Colon (tissue), 2 donors: ENCODE measurements around the gene PDE4D.
A peak's percentile ranks its signal among the peaks of the same experiment; 100 is the strongest.

ENCODE experiments used
- FAIRE-seq: peaks from 2 replicates; lab custom pipeline; 2012; peaks lifted over from hg19 to GRCh38; lab: Jason Lieb, UNC
- donor health status: control.
- donor health status: control.

PDE4D gene

DNA sequence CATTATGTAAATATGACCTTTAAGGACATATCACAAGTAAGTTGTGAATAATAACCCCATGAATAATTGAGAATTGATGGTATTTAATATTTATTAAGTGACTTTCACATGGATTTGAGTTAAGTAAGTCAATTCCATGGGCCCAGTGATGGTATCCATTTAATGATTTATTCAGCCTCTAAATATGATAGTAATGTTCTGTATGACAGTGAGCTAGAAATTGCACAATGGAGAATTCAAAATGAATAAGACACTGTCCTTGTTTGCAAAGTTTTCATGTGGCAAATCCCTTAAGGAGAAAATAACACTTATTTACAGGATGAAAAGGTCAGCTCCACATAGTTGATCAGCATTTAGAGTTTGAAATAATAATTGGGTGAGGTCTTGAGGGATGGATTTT lies 160.7 kb downstream of the PDE4D start:
- no peak for FAIRE-seq

DNA sequence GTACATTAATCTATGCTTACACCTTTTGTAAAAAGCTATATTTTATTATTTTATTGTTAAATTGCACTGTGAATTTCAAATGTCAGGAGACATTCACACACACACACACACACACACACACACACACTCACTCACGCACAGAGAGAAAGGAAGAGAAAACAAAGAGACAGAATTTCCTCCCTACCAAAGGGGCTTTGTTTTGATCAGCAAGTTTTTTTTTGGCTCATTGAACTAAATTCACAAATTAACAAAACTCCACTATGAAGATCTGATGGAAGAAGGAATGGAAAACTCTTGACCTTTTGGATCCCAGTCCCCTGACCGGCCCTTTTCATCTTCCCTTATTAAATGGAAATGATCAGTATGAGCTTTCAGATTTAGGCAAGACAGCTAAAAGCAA lies 161.2 kb downstream of the PDE4D start:
- no peak for FAIRE-seq

DNA sequence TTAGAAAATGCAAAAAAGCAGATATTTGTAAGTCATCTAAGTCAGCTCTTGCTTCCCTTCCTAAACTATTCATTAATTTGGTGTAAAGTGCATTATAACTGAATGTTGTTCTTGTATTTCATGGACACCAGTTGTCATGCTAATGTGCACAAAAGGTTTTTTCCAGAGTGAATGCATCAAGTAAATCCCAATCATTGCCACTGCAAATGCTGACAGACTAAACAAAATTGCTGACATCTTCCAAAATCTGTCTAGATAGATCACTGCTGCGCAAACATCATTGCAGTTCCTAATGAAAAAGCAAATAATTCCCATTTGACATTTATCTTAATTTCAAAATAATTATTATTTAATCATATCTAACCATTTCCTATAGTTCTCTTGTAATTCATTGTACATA lies 161.7 kb downstream of the PDE4D start:
- no peak for FAIRE-seq

DNA sequence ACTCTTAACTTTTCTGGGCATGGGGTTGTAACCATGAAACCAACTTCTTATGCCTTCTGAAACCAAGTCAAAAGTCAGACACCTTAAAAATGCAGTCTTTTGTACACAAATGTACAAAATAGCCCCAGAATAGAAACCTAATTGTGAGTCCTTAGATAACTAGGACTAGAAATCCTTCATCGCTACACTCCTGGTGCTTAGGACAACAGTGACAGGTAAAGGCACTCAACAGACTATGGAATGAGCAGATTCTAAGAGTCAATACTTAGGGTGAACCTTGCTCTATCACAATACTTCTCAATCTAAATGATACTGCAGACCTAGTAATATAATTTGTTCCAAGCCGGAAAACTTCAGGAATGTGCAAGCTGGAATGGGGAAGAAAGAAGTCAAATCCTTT lies 163.7 kb downstream of the PDE4D start:
- no peak for FAIRE-seq

DNA sequence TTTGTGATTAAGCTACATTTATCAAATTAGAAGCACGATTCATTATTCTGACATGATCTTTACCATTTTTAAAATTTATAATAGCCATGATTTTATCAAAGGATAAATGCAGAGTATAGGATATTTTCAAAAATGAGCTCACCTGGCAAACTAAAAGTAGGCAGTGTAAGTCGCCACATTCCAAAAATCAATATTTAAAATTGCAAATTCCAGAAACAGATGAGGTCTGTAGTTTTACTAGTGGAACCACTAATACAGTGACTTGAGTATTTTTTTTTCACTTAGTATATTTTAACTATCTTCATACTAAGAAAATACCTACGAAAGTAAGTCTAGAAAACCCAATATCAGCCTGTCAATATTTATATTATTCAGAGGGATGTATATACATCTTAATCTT lies 164.2 kb downstream of the PDE4D start:
- no peak for FAIRE-seq

DNA sequence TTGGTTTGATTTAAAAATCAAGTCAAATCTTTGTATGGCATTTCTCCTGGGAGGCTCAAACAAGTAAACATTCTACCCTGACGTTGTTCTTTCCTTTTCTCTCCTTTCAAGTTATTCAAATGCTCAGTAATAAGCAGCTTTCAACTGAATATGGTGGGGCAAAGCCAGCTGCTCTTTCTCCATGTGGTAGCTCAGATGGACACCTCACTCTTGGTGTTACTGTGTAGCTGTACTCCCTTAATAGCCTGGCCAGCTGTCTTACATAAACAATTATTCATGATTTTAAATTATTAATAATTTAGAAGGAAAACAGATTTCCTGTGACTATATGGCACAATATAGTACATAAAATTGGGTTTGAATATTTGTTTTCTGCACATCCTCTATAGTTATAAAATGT lies 165.2 kb downstream of the PDE4D start:
- FAIRE-seq, result no peak

DNA sequence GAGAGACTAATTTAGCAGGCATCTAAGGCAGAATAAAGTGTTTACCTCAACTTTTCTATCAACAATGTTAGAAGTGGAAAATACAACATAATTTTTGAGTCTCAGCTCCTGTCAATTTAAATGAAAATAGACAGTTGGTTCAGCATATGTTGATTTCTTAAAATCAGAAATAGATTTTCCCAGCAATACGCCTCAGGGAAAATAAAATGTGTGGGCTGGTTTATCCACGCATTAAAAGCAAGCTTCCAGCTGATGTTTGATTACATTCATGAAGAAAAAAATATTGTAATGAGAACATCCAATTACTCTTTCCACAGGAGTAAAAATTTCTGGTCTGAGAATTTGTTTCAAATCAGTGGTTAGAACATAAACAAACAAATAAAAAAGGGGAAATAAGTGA lies 166.3 kb downstream of the PDE4D start:
- no peak for FAIRE-seq

DNA sequence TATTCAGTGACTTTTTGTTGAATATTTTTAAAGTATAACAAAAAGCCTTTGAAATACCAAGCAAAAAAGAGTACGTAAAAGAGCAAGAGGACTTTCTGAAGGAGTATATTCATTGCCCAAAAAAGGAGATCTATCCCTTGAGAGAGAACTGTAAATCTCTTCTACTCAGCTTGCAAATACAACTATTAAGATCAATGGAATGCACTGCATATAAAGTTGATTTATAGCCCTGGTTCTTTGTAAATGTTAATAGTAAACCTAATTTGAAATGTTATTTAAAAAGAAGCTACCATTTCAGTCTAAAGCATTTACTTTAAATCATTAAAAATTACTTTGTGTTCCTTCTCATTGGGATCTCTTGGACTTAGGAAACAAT lies 168.1 kb downstream of the PDE4D start:
- FAIRE-seq, result no peak

DNA sequence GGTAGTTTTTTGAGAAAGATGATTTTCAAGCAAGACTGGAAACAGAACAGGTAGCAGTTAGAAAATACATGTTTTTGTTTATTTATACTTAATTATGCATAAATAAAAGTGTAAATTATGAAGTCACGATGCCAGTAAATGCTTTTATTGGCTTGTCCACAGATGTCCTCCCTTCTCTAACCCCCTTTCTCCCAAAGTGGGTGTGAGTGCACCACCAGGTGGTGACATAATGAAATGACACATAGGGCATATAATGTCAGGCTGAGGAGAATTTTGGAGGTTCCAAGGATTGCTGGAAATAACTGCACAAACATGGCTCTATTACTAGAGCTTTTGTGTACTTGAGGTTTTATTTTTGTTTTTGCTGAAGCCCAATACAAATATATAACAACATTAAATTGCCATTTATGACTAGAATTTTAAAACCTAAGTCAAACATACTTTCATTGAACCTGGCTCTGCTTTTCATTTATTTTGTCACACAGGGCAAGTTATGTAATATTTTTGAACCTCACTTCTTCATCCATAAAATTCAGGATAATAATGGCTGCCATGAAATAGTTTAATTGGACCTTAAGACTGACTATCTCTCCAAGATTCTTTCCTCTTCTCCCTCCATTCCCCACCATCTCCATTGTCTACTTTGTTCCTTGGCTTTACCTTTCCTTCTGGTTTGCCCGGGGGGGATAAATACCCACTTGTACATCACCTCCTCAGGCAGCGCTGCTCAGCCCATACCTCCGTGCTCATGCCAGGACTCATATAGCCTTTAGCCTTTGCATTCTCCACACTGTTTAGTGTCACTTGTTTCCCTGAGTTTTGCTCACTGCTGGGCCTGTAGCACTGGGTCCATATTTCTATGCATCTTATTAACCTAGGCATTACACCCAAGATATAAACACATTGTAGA lies 168.8 kb downstream of the PDE4D start:
- FAIRE-seq, result no peak

DNA sequence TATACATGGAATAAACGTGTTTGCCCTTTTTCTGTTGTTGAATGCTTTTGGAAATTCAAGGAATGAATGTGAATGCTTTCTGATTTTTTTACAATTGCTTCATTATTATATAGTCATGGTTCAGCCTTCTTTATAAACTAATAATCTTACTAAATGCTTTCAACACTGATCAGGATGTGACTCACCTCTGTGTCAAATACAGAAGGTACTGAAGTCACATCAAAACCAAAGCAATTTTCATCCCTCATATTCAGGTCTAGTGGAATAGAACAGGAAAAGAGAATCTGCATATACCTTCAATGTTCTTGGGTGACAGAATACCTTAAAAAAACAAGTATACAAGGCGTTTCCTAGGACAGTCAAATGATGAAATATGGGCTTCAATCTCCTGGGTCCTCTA lies 170.7 kb downstream of the PDE4D start:
- no peak for FAIRE-seq

DNA sequence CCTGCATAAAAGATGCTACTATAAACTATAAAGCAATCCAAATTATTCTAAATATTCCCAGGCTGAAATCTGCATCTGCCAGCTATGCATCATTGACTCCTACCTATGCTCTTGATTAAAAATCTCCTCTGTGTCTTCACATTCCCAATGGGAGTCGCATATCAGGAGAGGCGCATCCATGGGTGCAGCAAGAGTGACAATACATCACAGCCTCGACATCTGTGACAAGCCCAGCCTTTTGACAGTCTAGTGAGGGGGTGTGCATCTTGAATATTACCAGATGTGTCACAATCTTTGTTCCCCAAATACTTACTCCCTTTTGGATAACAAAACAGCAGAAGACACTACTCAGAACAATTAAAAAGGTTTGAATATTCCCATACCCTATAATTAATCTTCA lies 171.8 kb downstream of the PDE4D start:
- no peak for FAIRE-seq

DNA sequence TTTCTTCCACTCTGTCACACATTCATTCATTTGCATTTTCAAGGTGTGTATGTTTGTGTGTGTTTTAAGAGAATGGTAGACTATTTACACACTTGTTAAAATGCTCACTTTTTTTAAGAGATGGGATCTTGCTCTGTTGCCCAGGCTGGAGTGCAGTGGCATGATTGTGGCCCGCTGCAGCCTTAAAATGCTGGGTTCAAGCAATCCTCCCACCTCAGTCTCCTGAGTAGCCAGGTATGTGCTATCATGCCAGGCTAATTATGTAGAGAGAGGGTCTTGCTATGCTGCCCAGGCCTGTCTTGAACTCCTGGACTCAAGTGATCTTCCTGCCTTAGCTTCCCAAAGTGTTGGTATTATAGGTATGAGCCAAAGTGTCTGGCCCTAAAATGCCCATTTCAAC lies 173.5 kb downstream of the PDE4D start:
- FAIRE-seq, result no peak

DNA sequence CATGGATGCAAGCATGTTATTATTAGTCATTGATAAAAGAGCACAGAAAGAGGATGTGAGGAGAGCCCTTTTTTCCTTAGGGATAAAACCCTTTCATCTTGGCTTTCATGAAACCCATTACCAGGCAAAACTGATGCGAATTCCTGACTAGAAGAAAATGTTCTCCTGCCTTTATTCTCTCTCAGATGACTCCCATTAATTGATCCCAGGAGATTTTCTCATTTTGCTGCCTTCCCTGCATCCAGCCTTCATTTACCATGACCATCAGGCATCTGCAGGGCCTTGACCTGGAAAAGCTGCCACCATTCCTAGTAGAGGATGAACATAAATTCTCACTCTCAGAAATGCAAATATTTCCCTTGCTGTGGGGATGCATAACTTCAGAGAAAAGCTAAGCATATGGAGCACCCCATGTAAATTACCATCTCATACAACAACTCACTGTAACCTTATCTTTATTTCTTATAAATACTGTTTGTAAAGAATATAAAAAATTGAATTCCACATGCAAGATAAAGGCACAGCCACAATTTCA lies 176.5 kb downstream of the PDE4D start:
- FAIRE-seq, result no peak

DNA sequence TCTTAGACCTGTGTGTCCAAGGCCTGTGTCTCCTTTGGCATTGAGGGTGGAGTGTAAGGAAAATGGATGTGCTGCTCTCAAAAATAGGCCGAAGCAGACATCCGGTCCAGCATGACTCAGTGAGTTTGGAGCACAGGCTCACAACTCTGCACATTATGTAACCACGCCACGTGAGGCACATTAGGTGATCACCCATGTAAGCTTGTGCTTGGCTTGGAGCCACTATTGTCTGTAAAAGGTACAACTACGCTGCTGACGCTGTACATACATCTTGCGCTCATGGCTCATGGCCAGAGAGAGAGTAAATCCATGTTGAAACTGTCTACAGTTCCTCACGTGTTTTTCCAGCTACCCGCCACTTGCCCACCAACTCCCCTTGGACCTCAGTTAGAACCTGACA lies 177.5 kb downstream of the PDE4D start:
- FAIRE-seq, result no peak

DNA sequence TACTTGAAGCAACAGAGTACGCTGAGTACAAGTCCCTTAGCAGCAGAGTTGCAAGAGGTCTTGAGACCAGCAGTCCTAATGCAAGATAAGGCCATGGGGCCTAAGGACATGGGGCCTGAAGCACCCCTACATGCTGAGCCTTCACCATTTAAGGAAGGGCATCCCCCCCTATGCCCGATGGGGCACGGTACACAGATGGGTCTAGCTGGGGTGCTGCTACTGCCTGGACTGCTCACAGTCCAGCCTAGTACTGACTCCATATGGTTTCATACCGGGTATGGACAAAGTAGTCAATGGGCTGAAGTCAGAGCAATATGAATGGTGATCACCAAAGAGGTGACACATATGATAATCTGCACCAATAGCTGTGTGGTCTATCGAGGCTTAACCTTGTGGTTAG lies 178.3 kb downstream of the PDE4D start:
- no peak for FAIRE-seq

DNA sequence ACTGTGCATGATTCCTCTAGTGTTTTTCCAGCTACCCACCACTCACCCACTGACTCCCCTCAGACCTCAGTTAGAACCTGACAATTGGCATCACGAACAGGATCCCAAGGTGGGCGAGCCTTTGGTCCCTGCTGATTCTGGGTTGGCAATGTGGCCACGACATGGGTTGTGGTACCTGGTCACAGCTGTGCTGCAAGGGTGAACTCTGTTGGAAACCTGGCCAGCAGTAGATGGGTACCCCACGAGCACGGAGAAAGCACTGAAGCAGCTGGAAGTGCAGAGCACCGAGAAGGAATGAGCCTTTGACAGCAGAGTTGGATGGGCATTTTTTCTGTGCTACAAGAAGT lies 180.1 kb downstream of the PDE4D start:
- no peak for FAIRE-seq

DNA sequence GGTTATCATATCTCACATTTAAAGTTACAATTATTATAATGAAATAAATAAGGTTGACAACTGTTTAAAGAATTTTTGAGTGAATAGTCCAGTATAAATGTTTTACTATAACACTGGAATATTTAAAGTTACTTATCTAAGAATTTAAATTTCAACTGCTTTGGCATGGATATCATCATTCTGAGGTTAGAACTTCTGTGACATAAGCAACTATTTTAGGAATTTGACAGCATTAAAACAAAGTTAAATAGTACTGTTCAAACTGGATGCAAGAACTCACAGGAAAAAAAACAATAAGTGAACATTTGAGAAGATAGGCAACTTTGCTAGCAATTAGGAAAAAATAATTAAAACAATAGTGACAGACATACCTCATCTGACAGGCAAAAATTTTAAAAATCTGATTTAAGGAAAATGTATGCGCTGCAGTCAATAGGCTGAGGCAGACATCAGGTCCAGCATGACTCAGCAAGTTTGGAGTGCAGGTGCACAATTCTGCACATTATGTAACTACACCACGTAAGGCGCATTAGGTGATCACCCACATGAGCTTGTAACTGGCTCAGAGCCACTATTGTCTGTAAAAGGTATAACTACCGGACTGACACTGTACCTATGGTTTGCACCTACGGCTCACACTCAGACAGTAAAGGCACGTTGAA lies 180.6 kb downstream of the PDE4D start:
- FAIRE-seq, result no peak

DNA sequence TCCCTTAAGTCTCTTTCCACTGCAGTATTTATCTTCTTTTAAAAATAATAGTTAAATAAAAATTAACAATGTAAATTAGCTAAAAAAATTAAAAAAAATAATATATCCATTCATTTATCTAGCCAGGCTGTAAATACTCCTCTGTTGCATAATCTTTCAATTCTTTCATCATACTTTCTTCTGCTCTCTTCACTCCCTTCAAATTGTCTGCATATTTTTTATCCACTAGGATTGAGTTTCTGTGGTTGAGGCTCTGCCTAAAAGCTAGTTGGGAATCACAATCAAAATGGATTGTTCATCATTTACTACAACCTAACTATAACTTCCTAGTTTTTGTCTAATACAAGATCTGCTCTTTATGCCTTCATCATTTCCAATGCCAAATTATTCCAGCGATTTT lies 182.2 kb downstream of the PDE4D start:
- FAIRE-seq, result peak; percentile 14

DNA sequence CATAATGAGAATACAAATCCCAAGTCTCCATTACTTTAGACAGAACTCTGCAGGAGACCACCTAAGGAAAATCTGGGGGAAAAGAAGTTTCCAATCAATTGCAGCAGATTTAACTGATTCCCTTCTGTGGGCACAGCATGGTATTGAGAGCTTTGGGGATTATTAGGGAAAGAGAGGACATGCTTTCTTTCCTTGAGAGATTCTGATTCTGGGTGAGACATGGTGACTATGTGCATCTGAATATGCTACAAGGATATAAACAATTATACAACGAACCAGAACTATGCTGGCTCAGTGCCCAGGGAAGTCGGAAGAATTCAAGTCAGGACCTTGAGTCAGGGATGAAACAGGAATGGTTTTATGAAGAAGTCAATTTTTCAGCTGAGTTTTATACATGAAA lies 183.7 kb downstream of the PDE4D start:
- FAIRE-seq, result no peak

DNA sequence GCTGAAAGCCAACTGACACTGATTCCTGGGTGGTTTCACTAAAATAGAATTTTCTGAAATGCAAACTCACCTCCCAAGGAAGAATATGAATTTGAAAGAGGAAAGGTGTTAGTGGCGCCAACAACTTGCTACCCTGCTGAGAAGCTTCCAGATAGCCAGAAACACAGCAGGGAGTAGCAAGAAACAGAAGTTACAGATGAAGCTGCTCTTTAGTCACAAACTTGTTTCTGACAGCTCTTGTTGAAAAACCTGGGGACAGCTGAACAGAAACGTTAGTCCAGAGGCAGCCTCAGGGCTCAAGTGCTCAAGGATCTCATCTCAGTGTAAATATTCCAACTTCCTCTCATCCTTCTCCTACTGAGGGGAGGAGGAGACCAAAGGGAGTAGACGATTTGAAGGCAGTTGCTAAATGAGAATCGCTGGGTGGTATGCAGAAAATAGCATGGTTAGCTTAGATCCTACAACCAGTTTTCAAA lies 184.1 kb downstream of the PDE4D start:
- FAIRE-seq, result no peak

DNA sequence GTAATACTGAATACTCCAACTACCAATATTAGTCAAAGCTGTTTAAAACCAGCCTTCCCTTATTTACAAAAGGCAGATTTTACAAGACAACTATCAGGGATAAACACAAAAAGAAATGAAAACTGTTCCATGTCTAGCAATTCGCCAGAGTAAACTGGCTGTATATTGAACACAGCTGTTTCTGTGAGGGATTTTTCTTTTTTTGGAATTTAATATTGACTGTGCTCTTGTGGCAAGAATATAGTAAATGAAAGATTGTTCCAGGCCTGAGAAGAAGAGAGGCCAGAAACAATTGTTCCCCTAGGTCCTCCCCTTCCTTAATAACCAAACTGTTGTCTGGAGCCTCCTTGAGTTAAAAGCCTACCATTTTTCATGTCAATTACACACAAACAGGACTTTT lies 188.6 kb downstream of the PDE4D start:
- FAIRE-seq, result no peak

DNA sequence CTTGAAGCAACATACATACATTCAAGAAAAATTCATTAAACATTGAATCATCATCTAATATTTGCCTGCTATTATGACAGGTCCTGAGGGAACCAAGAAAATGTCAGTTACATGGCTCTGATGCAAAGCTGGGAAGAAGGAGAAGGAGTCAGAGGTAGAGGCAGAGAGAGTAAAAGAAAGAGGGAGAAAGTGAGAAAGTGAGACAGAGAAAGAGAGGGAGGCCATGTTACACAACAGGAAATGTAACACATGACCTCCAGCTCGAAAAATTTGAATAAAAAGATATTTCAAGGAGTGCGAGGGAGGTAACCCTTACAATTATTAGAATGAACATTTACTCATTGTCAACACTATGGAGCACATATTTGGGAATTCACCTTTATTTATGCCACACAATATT lies 189.7 kb downstream of the PDE4D start:
- no peak for FAIRE-seq
